ENCODE data around the gene N4BP2. TPM values are rescaled to one million over a fixed set of nuclear protein-coding genes. Genes with fewer than 3 reads are reported as not detected.

Gene N4BP2
- total RNA-seq, 1 donor: 15.4 TPM

DNA sequence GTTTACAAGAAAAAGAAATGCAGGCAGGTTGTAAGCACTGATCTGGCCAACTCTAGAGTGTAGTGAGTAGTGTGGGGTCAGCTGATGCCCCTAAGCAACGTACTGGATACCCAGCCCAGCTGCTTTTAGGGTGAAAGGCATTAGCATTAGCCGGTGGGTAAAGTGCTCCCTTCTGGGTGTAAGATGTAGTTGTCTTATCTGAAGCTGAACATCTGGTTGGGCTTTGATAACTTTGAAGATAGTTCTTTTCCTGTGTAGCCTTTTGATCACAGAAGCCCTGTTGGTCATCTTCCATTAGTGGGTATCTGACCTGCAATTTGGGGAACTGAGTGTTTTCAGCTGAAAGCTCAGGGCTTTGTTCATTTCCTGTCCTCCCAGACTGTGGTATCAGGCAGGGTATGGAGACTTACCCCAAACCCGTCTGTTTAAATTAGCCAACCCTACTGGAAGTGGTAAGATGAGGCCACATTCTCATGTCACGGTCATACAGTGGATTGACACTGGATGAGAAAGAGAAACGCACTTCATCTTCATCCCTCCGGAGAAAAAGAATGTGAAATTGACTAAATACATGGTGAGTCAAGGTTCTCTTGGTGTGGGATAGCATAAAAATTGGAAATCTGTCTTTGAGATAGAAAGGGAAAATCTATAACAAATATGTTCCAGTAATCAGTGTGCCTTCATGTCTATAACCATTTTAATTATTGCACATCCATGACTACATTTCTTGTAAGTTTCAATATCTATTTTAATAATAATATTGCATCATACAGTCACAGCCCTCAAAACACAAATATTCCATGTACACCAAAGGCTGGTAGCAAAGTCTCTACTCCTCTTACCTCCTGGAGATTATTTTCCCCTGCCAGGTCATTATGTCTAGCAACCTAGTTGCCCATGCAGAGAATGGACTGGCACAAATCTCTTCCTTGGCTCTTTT is 148.9 kb downstream of the N4BP2 start:
- no peak overlapping the region for H3K4me3 ChIP-seq (ENCODE audit: low read depth, low read length)
- TF ChIP-seq, protein P1, sequence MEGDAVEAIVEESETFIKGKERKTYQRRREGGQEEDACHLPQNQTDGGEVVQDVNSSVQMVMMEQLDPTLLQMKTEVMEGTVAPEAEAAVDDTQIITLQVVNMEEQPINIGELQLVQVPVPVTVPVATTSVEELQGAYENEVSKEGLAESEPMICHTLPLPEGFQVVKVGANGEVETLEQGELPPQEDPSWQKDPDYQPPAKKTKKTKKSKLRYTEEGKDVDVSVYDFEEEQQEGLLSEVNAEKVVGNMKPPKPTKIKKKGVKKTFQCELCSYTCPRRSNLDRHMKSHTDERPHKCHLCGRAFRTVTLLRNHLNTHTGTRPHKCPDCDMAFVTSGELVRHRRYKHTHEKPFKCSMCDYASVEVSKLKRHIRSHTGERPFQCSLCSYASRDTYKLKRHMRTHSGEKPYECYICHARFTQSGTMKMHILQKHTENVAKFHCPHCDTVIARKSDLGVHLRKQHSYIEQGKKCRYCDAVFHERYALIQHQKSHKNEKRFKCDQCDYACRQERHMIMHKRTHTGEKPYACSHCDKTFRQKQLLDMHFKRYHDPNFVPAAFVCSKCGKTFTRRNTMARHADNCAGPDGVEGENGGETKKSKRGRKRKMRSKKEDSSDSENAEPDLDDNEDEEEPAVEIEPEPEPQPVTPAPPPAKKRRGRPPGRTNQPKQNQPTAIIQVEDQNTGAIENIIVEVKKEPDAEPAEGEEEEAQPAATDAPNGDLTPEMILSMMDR (IDR thresholded peaks at IDR 0.05; ENCODE audit: insufficient read depth, low read length): no peak
- no peak for DNase-seq (ENCODE audit: low read depth)

DNA sequence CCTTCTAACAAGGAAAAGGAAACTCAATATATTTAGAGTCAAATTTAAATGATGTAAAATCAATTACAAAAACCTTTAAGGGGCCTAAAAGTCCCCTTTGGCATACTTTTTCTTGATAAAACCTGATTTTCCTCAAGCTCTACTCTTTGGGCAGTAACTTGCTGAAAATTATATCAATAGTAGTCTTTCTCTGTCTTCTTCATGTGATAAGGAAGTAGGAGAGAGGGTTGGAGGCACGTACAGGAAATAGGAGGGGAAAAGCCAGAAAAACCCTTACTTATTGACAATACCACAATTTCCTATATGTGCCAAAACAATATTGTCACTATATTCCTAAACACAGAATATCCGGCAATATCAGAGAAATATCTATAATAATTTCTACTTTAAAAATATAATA is 149.8 kb downstream of the N4BP2 start:
- no peak overlapping the region for H3K4me3 ChIP-seq (ENCODE audit: low read depth, low read length)
- no peak for DNase-seq (ENCODE audit: low read depth)
- TF ChIP-seq, protein P1 (IDR thresholded peaks at IDR 0.05; ENCODE audit: insufficient read depth, low read length): no peak

Small RNAs within 50 kb of the gene (small RNA-seq; reads per million reads assigned to genes)
- gene AC095057.1 (not detected), gene RF00432 (not detected), gene RNU6-1112P (not detected)

Other genes with a start within 250 kb of the N4BP2 start
- 78.4 and 123 TPM in 2 replicates for gene PDS5A, start 78.9 kb upstream of the N4BP2 start, total RNA-seq (ENCODE audit: low replicate concordance)
- not detected in 2 replicates for gene RHOH, start 140.2 kb downstream of the N4BP2 start, total RNA-seq (ENCODE audit: low replicate concordance)

All from fibroblast of the aortic adventitia (primary cell).